Gastroesophageal sphincter (tissue), 3 donors: ENCODE measurements around the gene CRB2.

Experiments
- CTCF ChIP-seq, 4 experiments: fragments of 200-600 bp in 2 of 4; fragments of 450-650 bp in 2 of 4; sonication (generic) in 1 of 4; IDR thresholded peaks; one replicate each; pipeline ENCODE4 v1.5.1; 2017 to 2019; ENCODE audit warnings: antibody characterized with exemption in 4 of 4, mild to moderate bottlenecking in 2 of 4, moderate library complexity in 2 of 4
- POLR2A ChIP-seq, 2 donors: fragments of 450-650 bp; IDR thresholded peaks; one replicate each; pipeline ENCODE4 v1.6.1; 2017; ENCODE audit warnings: antibody characterized with exemption in 2 of 2, mild to moderate bottlenecking in 2 of 2, moderate library complexity in 1 of 2
- POLR2AphosphoS5 ChIP-seq: sonication (generic); formaldehyde crosslinking; IDR thresholded peaks from one replicate; pipeline ENCODE4 v1.6.1; 2017; ENCODE audit warnings: antibody characterized with exemption

- no peak for TF ChIP-seq CTCF (IDR thresholded peaks at IDR 0.05)
- no peak for TF ChIP-seq POLR2AphosphoS5
- no peak for TF ChIP-seq POLR2A (IDR thresholded peaks at IDR 0.05)
Observed at GRCh38 chr9:123357743-123358059, 1.7 kb downstream of the CRB2 start.
